Erythroblast (primary cell): ENCODE measurements around the gene ADAMTS2.
"Not testable (repeated sequence)": the region's sequence is repeated elsewhere in the genome, so short reads cannot be mapped to it uniquely, and the experiment has no call there.

ENCODE experiments used
- DNase-seq, 2 experiments: peaks; one replicate each; lab custom pipeline; 2025; lab: John Stamatoyannopoulos, UW
- GATA1 ChIP-seq: IDR thresholded peaks from 2 replicates; pipeline ENCODE4 v1.6.1; 2011; ENCODE audit warnings: low read depth, mild to moderate bottlenecking, control low read depth, low read length, moderate library complexity
- POLR2A ChIP-seq: IDR thresholded peaks from 2 replicates; pipeline ENCODE4 v1.6.1; 2011; ENCODE audit warnings: mild to moderate bottlenecking, low read length

ADAMTS2 gene

DNA sequence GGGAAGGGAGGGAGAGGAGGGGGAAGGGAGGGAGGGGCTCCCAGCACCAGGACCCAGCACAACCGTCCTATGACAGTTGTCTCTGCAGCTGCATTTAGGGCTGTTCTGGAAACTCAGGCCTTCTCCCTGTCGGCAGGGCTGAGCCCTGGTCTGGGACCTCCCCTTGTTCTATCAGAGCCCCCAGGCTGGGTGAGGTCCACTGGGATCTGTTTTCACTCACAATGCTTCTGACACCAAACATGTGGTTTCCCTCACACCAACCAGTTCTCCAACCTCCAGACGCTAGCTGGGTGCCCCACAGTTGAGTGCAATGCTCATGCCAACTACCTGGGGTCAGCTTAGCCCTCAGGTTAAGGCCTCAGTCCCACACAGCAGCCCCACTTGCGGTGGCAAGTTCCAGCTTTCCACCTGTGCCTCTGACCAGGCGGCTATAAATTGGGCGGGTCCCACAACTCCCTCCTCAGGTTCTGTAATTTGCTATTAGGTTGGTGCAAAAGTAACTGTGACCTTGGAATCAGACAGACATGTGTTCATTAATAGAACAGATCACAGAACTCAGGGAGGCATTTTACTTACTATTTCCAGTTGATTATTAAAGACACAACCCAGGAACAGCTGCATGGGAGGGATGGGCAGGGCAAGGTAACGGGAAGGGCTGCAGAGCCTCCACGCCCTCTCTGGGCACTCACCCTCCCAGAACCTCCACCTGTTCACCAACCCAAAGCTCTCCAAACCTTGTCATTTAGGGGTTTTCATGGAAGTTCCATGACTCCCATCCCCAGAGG is 13.5 kb downstream of the ADAMTS2 start:
- no peak for TF ChIP-seq POLR2A
- no peak for TF ChIP-seq GATA1
- no peak for DNase-seq

DNA sequence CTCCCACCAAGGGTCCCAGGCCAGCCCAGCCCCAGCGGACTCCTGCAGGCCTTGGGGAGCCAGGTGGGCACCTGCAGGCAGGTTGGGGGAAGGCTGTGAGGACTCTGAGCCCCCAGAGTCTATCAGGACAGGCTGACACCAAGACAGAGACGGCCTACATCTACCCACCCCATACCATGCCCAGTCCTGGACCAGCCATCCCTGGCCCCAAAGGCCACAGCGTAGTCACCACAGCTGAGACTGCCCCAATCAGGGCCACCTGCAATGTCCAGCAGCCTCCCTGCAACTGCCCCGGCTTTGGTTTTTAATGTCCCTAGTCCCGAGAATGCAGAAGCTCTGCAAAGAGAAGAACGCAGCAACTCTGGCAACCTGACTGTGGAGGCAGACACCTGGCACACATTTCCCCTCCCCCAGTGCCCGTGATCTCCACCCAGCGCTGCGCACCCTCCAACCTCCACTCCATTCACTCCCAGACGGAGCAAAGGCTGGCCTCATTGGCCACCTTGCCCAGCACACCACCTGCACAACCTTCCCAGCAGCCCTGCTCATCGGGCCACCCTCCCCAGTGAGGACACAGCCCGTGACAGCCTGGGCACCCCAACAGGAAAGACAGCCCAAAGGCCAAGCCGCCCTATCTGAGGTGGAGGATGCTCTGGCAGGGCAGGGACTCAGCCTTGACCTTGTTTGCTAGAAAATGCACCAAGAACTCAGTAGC is 14.9 kb downstream of the ADAMTS2 start:
- DNase-seq: no peak
- TF ChIP-seq GATA1 (no peak), POLR2A (no peak)

DNA sequence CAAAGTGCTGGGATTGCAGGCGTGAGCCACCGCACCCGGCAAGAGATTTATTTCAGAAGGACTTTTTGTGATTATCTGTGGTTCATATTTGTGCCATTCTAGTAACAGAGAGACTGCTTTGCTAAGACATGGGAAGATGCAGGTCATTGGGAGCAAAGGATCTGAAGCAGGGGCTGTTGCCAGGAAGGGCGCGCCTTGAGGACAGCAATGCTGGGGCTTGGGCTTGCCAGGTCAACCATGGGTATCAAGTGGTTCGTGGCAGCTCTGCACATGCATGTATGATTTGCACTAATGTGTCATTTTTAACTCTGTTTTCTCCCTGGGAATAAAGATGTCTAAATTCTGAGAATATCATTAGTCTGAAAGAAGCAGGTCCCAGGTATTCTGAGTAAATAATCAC is 17.0 kb downstream of the ADAMTS2 start:
- no peak for DNase-seq
- TF ChIP-seq GATA1 (no peak), POLR2A (no peak)

DNA sequence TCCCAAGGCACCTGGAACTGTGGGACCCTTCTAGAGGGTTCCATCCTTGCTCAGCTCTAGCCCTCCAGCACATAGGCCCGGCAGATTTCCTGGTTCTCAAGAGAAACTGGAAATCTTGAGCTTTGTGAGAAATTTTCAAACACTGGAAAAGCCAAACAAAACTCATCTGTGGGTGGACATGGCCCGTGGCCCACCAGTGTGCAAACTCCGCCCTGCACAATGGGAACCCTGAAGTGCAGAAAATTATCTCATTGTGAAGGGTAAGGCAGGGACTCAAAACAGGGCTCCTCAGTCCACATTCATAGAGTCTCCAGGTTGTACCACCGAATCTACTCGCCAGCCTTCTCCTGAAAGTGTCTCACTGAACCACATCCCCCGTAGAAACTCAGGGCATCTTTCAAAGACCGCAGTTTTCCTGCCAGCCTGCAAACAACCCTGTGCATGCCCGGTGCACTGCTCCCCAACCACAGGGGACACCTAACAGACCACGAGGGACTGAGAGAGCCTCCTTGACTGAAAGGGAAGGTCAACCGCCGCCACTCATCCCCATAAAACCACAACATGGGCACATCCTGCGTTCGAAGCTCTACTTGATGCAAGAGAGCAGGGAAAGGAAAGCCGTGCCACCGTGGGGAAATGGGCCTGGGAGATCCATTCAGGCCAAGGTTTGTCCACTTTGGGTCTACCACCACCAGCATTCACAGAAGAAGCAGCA is 18.1 kb downstream of the ADAMTS2 start:
- TF ChIP-seq GATA1: no peak

DNA sequence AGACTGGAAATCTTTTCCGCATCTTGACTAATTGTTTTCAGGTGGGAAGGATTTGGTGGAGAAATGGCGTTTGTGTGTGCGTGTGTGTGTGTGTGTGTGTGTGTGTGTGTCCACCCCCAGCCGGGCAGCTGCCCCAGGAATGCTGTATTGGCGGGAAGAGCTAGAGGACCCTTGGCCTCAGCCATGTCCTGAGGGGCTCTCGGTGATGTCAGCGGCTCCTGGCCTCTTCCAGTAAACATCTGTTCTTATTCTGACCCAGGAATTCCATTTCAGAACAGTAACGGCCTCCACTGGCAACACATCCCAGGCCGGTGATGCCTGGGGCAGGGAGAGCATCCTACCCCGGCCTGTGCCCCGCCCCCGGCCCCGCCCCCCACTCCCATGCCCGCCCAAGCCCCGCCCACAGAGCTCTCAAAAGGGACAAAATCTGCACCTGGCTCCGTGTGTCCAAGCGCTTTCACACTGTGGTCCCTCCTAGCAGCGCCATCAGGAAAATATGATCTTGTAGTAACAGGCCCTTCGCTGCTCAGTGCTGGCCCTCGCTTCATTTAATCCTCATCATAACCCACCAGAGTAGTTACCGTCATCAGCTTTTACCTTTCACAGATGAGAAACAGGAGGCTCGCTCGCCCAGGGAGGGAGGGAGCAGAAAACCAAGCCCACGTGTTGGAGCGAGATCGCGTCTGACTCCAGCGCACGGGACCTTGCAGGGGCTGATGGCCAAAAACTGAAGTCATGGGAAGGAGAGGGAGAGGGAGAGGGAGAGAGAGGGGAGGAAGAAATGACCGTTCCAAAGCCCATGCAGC is 18.9 kb downstream of the ADAMTS2 start:
- TF ChIP-seq POLR2A: no peak
- no peak for TF ChIP-seq GATA1
- DNase-seq: no peak

More for the DNA sequence above, 18.1 kb downstream of the ADAMTS2 start:
- DNase-seq: no peak

DNA sequence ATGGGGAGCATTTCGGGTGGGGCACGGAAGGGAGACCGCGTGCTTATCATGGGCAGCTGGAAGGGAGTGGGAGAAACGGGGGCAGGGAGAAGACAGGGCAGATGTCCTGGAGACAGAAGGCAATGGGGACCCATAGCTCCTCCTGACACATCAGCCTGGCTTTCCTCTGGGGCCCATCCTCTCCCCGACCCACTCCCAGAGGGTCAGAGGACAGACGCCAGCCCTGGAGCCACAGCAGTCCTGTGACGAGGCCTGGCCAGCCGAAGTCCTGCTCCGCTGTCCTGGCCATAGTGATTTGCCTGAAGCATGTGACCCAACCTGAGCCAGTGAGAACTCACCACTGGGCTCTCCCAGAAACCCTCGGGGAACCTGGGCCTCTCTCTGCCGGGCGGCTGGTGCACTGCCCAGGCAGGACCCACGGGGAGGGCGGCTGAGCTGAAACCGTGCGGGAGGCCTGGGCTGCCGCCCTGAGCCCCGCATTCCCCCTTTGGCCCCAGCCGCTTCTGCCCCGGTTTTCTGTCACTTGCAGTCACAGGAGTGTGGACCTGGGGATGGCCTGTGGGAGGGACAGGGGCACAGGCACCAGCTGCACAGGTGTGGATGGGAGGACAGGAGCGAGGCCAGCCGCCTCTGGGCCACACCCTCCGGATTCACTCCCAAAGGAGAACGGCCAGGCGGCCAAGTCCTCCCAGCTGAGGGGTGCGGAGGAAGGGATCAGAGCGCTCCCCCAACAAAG is 19.8 kb downstream of the ADAMTS2 start:
- TF ChIP-seq GATA1 (no peak), POLR2A (no peak)
- no peak for DNase-seq

DNA sequence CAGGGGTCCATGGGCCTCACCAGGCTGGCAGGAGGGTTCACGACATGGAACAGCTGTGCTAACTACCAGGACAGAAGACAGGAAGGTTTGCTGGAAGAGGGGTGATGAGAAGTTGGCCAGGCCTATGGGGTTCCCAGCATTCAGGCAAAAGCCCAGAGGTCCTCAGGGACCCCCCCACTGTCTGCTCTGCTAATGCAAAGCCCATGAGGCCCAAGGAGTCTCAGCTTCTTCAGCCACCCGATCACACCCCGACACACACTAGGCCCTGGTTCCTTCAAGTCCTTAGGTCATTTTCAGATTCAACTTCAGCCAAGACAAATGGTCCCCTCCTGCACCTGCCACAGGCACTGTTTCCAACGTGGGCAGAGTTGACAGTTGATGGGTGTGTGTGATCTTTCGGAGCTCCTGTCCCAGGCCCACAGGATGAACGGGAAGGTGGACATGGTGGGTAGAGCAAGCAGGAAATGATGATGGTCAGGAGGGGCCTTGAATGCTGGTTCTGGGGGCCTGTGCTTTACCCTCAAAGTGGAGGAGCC is 20.4 kb downstream of the ADAMTS2 start:
- no peak for DNase-seq
- TF ChIP-seq GATA1 (no peak), POLR2A (no peak)

DNA sequence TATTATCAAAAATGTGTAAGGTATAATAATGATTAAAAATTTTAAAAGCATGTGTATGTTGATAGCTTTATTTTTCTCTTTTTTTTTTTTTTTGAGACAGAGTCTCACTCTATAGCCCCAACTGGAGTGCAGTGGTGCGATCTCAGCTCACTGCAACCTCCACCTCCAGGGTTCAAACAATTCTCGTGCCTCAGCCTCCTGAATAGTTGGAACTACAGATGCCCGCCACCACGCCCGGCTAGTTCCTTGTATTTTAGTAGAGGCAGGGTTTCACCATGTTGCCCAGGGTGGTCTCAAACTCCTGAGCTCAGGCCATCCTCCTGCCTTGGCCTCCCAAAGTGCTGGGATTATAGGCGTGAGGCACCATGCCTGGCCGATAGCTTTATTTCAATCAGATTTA is 20.9 kb downstream of the ADAMTS2 start:
- DNase-seq: not testable (repeated sequence)

DNA sequence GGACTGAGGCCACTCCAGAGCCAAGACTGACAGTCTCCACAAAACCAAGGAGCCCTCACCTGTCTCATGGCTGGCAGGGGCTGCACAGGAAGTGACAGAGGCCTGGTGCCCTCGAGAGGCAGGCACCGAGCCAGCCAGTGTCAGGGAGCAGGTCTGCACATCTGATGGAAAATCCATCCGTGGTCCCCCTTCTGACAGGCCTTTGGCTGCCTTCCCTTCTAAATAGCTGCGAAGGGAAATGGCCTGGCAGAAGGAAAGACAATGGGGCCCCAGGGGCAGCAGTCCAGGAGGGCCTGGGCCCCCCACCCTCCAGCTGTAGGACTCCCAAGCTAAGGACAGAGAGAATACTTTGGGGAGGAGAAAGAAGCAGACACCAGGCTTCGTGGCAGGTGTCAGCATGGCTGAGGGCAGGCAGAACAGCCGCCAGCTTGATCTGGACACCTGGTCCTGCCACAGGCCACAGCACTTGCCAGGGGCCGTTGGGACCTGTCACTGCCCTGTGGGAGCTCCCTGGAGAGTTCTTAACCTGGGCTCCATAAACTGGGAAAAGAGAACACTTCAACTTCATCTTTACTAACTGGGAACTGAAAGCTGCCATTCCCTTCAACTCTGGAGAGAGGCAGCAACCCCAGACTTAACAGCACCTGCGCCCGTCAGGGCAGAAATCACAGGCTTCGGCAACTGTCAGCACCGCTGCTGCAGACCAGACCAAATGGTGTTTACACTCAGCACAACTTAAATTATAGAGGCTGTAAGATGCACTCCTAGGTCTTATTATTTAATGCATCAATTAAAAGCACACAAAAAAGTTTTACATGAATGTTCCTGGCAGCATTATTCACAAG is 22.0 kb downstream of the ADAMTS2 start:
- no peak for TF ChIP-seq GATA1
- DNase-seq: no peak

DNA sequence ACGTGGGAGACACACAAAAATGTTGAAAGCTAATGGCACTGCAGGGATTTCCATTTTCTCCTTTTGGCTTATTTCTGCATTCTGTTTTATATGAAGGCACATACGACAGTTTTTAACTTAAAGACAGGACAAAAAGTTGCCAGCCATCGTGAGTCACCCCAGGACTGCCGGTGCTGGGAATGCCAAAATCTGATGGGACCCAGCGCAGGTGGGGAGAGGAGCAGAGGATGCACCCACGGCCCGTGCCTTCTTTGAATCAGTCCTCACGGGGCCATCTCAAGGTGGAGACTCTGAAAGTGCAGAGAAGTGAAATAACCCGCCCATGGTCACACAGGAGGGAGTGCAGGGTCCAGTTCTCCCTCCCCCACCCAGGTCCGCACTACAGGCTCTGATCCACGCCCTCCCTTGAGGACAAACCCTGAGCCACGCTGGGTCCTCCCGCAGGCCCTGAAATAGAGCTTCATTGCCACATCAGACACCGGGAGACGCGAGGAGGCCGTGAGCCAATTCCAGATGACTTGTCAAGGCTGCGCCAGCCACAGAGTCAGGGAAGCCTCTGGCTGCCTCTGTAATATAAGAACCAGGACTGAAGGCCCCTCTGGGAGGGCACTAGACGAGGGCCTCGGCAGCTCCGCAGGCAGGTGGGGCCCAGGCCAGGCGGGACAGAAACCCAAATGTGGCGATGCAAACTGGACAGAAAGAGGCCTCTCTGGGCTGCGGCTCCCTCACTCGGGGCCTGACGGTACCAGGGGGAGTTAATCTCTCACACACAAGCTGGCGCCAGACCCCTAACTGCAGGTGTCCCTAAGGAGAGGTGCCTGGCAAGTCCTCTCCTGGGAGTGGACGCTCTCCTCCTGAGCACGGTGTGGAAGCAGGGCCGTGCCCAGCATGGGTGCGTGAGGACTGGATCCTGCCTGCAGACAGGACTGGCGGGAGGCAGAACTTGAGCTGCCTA is 22.9 kb downstream of the ADAMTS2 start:
- TF ChIP-seq POLR2A (no peak), GATA1 (no peak)
- no peak for DNase-seq

DNA sequence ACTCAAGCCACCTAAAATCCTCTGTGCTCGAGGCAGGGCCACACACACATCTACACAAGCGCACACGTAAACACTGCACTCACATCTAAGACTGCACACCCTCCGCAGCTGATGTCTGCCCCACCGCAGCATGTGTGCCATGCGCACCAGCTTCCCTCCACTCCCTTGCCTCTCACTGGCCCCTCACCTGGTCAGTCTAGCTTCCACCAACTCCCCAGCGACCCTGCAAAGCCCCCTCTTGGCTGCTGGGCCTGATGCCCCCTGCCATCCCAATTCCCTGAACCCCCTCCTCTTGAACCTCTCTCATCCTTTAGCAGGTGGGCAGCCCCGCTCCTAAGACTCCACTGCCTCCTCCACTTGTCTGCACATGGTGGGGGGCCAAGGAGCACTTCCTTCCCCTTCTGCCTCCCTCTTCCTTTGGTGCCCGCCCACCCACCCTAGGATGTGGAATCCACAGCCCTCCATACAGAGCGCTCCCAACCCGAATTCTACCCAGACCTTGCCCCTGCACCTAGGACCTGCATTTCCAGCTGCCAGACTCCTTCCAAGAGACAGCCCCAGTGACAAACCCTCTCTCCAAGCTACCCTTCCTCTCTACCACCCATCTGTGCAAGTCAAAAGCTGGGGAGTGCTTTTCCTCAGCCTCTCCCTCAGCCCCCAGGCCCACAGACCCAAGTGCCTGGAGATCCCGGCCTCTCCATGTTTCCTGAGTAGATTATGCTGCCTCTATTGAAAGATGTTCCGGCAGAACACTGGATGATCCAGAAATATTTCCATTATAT is 23.9 kb downstream of the ADAMTS2 start:
- no peak for DNase-seq
- TF ChIP-seq POLR2A (no peak), GATA1 (no peak)
